DMS 273 (cell line): ENCODE data around the gene ARHGAP9.

Experiments used
- DNase-seq: peaks from one replicate; lab custom pipeline; 2025; ENCODE audit not compliant: unreplicated experiment; lab: John Stamatoyannopoulos, UW

Gene ARHGAP9

GRCh38 chr12:57473886-57474285, 5.8 kb downstream of the ARHGAP9 start:
- no peak for DNase-seq

DNA sequence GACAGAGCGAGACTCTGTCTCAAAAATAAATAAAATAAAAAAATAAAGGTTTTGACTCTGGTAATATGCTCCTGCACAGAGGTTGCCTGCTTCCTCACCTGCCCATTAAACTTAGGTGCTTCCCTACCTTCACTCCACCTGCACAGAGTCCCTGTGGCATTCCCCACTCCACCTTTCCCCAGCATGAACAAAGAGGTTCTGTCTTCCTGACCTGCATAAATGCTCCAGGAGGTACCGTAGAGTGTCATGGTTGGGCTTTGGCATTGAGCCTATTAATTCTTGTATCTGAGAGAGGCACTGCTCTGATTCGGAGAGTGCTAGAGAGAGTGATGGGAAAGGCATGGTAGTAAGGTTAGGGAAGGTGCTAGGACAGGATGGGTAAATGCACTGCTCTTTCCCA, 6.3 kb downstream of the ARHGAP9 start:
- no peak for DNase-seq

DNA sequence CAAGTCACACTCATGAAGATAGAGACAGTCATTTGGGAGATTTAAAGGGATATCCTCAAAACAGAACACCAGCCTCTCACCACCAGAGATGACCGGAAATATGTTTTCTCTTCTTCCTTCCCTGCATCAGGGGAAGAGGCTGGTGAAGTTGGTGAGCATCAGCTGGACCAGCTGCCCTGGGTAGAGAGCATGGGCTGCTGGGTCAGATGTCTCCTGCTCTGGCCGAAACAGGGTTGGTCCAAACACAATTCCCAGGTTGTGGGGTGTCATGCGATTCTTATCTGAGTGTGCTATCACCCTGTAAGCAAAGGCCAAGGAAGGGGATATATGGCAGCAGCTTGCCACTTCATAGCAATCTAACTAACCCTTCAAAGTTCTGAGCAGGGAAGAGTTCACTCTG, 7.3 kb downstream of the ARHGAP9 start:
- DNase-seq: no peak

- DNase-seq: no peak
Measured at GRCh38 chr12:57471661-57472060, 8.0 kb downstream of the ARHGAP9 start.

DNA sequence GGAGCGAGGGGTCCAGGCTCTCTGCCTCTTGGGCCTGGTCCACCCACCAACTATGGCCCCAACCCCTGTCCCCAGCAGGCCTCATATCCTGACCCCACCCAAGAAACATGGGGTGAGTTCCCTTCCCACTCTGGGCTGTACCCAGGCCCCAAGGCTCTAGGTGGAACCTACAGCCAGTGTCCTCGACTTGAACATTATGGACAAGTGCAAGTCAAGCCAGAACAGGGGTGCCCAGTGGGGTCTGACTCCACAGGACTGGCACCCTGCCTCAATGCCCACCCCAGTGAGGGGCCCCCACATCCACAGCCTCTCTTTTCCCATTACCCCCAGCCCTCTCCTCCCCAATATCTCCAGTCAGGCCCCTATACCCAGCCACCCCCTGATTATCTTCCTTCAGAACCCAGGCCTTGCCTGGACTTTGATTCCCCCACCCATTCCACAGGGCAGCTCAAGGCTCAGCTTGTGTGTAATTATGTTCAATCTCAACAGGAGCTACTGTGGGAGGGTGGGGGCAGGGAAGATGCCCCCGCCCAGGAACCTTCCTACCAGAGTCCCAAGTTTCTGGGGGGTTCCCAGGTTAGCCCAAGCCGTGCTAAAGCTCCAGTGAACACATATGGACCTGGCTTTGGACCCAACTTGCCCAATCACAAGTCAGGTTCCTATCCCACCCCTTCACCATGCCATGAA, 8.6 kb downstream of the ARHGAP9 start:
- DNase-seq: no peak

- DNase-seq: no peak
Measured at GRCh38 chr12:57470286-57470969, 9.2 kb downstream of the ARHGAP9 start.

- DNase-seq: no peak
Measured at GRCh38 chr12:57469296-57470164, 10.1 kb downstream of the ARHGAP9 start.

GRCh38 chr12:57467915-57468314, 11.8 kb downstream of the ARHGAP9 start:
- no peak for DNase-seq

DNA sequence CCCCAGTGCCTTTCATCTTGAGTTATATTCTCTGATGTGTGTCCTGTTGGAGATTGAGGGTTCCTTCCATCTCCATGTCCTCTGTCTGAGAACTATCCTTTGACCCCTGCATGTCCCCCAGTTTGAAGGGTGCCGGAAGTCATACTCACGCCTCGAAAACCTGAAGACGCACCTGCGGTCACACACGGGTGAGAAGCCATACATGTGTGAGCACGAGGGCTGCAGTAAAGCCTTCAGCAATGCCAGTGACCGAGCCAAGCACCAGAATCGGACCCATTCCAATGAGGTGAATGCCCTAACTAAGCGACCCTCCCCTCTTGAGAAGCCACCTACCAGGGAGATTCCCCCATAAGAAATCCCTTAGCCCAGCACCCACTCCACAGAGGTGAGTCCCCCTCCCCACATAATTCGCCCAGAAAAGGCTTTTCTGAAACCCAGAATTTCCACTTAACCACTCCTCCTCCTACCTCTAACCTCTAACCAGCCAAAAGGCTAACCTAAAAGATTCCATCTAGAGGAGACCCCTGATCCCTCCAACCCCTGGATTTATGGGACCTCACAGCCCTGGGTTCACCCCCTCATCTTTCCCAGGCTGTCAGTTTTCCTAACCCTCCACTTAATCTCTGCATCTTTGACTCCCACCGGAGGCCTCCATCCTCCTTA, 12.3 kb downstream of the ARHGAP9 start:
- DNase-seq: no peak

DNA sequence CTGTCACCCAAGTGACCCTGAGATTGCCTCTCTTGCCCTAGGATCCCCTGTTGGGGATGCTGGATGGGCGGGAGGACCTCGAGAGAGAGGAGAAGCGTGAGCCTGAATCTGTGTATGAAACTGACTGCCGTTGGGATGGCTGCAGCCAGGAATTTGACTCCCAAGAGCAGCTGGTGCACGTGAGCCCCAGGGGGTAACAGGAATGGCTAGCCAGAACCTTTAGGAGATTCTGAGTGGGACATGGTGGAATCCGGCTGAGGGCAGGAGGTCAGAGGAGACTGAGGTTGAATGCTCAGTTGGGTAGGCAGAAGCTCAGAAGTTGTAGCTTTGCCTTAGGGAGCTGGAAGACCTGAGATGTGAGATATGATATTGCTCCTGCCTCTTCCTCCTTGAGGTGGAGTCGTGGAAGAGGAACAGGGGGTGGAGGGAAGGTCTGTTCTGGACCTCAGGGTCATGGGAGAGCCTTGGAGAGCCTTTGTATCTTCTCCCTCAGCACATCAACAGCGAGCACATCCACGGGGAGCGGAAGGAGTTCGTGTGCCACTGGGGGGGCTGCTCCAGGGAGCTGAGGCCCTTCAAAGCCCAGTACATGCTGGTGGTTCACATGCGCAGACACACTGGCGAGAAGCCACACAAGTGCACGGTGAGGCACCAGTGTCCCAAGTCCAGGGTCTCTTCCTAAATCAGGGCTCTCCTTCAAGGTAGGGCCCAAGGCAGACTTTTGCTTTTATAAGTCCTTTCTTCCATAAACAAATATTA, 13.7 kb downstream of the ARHGAP9 start:
- DNase-seq: no peak

- no peak for DNase-seq
Measured at GRCh38 chr12:57465030-57465746, 14.5 kb downstream of the ARHGAP9 start.

DNA sequence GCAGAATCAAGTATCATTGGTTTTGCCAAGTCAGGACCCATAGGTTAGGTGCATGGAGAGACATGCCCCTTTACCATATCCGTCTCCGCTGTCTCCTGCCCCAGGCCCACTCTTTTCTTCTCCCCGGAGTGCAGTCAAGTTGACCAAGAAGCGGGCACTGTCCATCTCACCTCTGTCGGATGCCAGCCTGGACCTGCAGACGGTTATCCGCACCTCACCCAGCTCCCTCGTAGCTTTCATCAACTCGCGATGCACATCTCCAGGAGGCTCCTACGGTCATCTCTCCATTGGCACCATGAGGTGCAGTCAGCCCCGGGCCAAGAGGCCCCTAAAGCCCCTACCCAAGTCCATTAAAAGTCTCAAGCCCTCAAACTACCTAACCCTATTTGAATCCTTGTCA, 15.1 kb downstream of the ARHGAP9 start:
- no peak for DNase-seq

- DNase-seq: no peak
Measured at GRCh38 chr12:57462912-57463253, 16.8 kb downstream of the ARHGAP9 start.

DNA sequence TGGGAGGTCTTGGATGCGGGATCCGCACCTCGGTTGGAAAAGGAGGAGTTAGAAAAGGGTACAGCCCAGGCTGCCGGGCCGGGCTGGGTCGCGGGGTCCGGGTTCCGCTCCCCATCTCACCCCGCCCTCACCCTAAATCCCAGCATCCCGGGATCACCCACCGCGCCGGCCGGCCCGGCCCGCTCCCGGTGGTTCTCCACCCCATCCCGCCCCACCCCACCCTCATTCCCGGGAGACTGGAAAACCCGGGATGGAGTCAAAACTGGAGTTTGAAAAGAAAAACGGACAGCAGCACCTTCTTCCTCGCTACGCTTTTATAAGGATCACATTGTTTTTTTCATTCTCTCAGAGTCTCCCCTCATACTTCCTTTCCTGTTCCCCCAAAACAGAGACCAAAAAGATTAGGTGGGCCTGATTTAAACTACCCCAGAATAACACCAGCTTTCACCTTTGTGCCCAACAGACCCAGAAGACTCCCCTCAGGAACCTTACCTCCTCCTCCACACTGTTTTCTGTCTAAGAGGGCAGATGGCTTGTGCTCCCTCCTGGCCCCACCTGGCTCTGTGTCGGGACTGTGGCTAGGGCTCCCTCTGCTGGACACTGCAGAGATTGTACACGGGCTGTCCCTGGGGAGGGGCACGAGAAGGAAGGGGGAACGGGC, 17.3 kb downstream of the ARHGAP9 start:
- DNase-seq: peak; percentile 94

DNA sequence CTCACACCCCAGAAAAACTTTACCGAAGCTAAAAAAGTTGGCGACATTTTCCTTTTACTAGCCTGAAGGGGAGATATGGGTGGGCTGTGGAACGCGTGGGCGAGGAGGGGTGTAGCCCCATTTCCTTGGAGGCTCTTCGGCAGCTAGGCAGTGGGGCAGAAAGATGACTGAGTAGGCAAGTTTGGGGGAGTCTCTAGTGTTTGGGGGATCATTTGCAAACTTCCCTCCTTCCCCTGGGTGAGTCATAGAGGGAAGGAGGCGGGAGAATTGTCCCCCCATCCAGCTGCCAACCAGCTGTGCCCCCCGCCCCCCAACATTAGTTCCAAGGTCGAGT, 17.8 kb downstream of the ARHGAP9 start:
- DNase-seq: no peak

GRCh38 chr12:57461276-57461916, 18.3 kb downstream of the ARHGAP9 start:
- peak; percentile 84 for DNase-seq

GRCh38 chr12:57460841-57461275, 18.8 kb downstream of the ARHGAP9 start:
- peak; percentile 58 for DNase-seq

- peak; percentile 49 for DNase-seq
Measured at GRCh38 chr12:57460468-57460784, 19.2 kb downstream of the ARHGAP9 start.

GRCh38 chr12:57459750-57460467, 19.8 kb downstream of the ARHGAP9 start, which contains the start of gene GLI1:
TSS of gene GLI1 (plus strand) at chr12:57459785. CDS start at chr12:57463692, 3,907 bp downstream.
- peak; percentile 76 for DNase-seq
